ENCODE data around the gene YPEL5.

DNA sequence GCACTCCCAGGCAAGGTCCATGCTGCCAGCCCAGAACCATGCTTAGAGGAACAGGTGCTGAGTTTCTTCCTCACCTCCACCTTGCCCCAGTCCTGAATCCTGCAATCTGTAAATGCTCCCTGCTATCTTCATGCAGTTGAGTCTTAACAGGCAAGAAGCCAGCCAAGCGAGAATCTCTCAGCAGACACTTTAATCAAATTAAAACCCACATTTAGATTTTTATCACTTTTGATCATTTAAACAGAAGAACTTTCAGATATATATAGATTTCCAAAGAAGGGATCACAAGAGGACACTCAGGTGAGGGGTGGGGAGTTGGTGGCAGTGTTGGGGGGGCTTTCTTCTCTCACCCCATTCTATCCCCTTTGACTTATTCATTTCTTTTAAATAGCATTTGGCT, 58.6 kb downstream of the YPEL5 start:
- TF ChIP-seq, protein P1, sequence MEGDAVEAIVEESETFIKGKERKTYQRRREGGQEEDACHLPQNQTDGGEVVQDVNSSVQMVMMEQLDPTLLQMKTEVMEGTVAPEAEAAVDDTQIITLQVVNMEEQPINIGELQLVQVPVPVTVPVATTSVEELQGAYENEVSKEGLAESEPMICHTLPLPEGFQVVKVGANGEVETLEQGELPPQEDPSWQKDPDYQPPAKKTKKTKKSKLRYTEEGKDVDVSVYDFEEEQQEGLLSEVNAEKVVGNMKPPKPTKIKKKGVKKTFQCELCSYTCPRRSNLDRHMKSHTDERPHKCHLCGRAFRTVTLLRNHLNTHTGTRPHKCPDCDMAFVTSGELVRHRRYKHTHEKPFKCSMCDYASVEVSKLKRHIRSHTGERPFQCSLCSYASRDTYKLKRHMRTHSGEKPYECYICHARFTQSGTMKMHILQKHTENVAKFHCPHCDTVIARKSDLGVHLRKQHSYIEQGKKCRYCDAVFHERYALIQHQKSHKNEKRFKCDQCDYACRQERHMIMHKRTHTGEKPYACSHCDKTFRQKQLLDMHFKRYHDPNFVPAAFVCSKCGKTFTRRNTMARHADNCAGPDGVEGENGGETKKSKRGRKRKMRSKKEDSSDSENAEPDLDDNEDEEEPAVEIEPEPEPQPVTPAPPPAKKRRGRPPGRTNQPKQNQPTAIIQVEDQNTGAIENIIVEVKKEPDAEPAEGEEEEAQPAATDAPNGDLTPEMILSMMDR (IDR thresholded peaks at IDR 0.05): no peak
- TF ChIP-seq EZH2 (IDR thresholded peaks at IDR 0.05) (no peak), EZH2phosphoT487 (IDR thresholded peaks at IDR 0.05) (no peak)

Data from neural progenitor cell (in vitro differentiated cells).